GM12875 (cell line): Measurements from ENCODE around the gene TENT5C.

Experiments used
- H3K4me3 ChIP-seq: one replicate; pipeline ENCODE4 v1.5.1; 2011; ENCODE audit warnings: low read depth, low read length, control low read depth
- TF ChIP-seq, protein P1 (sequence below): IDR thresholded peaks from 2 replicates; pipeline ENCODE4 v1.5.1; 2011; ENCODE audit warnings: low read depth, mild to moderate bottlenecking, control low read depth, inconsistent platforms, low read length, moderate library complexity, borderline replicate concordance; ENCODE audit not compliant: insufficient read depth

Gene TENT5C

DNA sequence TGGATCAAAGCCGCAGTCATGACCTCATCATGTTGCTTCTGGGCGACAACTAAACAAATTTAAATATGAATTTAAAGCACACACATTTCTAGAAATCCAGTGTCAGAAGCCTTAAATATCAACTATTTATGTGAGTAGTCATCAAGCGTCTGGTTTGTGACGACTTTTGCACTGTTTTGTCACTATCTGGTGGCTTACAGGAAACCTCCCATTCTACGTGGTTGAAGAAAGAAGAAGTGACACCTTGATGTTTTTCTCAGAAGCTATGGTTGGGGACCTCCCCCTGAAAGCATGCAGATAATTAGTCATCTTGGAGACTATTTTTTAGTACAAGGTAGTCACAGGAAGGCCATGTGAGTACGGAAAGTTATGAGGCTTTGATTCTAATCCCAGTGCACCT is 58.5 kb downstream of the TENT5C start:
- no peak overlapping the region for H3K4me3 ChIP-seq
- TF ChIP-seq, protein P1, sequence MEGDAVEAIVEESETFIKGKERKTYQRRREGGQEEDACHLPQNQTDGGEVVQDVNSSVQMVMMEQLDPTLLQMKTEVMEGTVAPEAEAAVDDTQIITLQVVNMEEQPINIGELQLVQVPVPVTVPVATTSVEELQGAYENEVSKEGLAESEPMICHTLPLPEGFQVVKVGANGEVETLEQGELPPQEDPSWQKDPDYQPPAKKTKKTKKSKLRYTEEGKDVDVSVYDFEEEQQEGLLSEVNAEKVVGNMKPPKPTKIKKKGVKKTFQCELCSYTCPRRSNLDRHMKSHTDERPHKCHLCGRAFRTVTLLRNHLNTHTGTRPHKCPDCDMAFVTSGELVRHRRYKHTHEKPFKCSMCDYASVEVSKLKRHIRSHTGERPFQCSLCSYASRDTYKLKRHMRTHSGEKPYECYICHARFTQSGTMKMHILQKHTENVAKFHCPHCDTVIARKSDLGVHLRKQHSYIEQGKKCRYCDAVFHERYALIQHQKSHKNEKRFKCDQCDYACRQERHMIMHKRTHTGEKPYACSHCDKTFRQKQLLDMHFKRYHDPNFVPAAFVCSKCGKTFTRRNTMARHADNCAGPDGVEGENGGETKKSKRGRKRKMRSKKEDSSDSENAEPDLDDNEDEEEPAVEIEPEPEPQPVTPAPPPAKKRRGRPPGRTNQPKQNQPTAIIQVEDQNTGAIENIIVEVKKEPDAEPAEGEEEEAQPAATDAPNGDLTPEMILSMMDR = no peak

DNA sequence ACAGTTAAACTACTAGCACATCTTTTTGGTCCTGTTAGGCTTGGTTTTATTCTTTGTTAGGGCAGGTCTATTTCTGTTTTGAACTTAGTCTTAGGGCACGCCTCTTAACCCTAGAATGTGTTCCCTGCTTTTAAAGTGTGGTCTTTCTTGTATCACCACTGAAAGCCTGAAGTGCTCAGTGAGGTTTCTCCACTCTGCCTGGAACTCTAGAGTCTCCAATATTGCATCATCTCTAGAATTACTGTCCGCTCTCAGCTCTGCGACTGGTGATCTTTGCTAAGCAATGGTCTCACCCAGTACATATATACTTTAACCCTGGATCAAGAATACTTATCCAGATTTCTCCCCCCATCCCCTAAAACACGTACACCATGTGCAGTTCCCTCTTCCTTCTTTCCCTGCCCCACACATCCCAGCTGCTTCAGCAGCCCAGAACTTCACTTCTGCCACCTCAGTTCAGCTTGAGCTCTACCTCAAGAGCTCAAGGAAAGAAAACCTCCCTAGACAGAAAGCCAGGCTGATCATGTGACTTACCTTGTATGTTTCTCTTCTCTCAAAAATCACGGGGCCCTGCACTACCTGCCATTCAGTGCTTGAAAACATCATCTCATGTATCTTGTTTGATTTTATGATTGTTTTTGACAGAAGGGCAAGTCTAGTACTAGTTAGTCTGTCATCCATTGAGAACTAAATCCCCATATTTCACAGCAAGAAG is 59.9 kb downstream of the TENT5C start:
- no peak overlapping the region for H3K4me3 ChIP-seq
- TF ChIP-seq, protein P1 = no peak

DNA sequence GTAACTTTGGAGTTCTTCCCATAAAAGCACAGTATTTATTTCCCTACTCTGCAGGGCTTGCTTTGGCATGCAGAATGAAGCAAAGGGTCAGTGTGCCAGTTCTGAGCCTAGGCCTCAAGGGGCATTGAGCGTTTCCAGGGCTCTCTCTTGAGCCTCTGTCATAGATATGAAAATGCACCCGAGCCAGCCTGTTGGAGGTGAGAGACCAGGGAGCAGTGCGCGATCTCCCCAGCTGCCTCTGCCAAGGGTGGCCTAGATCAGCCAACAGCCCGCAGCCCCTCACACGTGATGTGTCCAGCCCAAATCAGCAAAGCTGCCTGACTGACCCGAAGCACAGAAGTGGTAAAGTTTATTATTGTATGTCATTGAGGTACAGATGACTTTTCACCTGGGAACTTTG is 63.7 kb downstream of the TENT5C start:
- H3K4me3 ChIP-seq = no peak overlapping the region
- TF ChIP-seq, protein P1 = no peak

DNA sequence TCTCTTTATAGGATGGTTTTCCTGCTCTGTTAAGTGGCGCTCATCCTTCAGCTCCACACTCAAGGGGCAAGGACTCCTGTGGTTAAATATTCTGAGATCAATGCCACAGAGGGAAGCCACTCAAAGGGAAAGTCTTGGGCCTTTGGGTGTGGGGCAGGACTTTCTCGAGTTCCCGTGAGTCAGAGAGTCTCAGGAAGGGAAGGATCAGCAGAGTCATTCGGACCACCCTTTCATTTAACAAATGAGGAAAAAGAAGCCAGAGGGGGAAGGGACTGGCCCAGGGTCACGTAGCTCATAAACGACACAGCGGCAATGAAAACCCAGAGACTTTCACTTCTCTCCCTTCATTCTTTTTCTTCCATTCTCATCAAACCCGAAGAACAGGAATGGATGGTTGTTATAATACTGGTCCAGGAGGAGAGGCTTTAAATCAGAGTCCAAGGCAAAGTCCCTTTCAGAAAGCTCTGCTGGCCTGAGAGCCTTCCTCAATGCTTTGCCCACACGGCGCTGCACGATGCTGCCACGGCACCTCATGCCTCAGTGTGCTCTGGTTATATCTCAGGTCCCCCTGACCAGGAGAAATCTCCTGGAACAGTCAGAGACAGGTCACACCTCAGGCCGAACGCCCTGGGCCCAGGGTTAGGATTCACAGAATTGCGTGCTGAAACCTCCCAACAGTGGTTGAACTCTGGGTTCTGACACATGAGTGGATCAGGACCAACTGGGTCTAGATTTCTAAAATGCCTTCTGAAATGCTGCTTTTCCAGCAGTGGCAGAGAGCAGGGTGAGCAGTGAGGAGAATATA is 65.3 kb downstream of the TENT5C start:
- H3K4me3 ChIP-seq = no peak overlapping the region
- TF ChIP-seq, protein P1 = no peak

DNA sequence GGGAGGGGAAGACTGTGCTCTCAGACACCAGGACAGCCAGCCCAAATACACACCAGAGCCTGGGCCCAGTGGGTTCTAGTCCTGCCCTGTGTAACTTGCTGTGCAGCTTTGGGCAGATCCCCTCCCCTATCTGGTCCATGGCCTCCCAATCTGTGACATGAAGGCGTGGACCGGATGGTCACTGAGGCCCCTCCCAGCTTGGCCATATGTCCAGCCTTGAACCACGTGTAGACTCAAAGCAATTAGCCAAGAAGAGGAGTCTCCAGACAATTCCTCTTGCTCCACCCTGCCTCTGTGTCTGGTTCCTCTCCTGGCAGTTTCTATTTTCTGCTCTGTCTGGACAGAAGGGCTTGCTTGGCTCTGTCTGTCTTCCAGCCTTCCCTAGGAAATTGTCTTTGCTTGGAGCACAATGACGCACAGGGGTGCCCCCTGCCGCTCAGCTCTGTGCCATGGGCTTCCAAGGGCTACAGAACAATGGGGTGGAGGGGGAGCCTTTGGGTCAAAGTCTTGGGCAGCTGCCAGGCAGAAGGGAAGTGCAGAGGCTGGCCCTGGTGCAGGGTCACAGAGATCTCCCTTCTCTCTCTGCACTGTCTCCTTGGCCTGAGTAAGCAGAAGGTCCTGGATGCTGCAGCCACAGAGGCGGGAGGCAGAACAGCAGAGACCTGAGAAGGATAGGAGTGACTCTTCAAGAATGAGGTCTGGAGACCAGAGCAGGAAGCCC is 66.1 kb downstream of the TENT5C start:
- no peak overlapping the region for H3K4me3 ChIP-seq
- TF ChIP-seq, protein P1 = no peak

DNA sequence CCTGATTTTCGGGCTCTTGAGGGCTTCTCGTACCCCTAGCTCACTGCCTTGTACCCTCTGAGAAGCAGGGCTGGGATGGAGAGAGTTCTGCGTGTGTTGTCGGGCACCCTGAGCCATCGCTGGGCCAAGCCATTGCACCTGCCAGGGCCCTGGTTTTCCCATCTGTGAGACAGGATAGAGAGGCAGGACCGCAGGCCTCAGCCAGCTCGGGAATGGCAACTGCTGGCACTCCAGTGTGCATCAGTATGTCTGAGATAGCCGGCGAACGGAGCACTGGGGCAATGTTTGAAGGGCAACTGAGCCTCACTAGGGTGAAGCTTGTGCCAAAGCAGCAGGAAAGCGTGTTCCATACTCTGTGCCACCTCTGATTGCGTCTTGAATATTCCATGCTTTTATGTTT is 66.9 kb downstream of the TENT5C start:
- TF ChIP-seq, protein P1 = no peak
- H3K4me3 ChIP-seq = no peak overlapping the region
